Right ventricle myocardium inferior (tissue), 1 donor: ENCODE data around the gene HAUS7. TPM values are rescaled to one million over a fixed set of nuclear protein-coding genes. Genes with fewer than 3 reads are reported as not detected.
A peak's percentile ranks its signal among the peaks of the same experiment; 100 is the strongest.

Source experiments
- ATAC-seq: fragments of 200-7000 bp; cut with Tn5 transposase; one replicate; pipeline ENCODE4 v1.9.1; 2020; ENCODE audit warnings: mild to moderate bottlenecking, moderate library complexity
- DNase-seq: peaks from one replicate; pipeline ENCODE4 v3.0.0; 2021; ENCODE audit errors: missing footprints
- intact Hi-C: fragments of 100-400 bp; cut with DNase I; formaldehyde crosslinking; loops from one replicate; pipeline ENCODE4 v1.11.0; 2022
- total RNA-seq: library from RNA; stranded (reverse); fragmentation: NEBNext Ultra II Directional; extraction: Animal tissue kit (Norgen Biotek cat#: 25700); gene quantifications from one replicate; pipeline ENCODE4 v1.2.1, GENCODE V29; 2021
- donor health status: DM: no; HTN: yes; CAD: no; lungs with severe emphysema.

HAUS7 gene
- total RNA-seq, 1 donor from 2014 or later, result 18.5 TPM

GRCh38 chrX:153485396-153486080, 15.2 kb upstream of the HAUS7 start:
- no peak for DNase-seq
- ATAC-seq, result no peak
- intact Hi-C loops, result no loop called here

GRCh38 chrX:153482376-153483015, 12.1 kb upstream of the HAUS7 start:
- intact Hi-C loops, result no loop called here
- ATAC-seq (no peak), DNase-seq (no peak)

GRCh38 chrX:153481043-153481442, 10.7 kb upstream of the HAUS7 start:
- DNase-seq (no peak), ATAC-seq (no peak)
- intact Hi-C loops, result no loop called here

GRCh38 chrX:153478746-153479145, 8.4 kb upstream of the HAUS7 start:
- ATAC-seq, result no peak
- intact Hi-C loops, result no loop called here
- no peak for DNase-seq

GRCh38 chrX:153477901-153478300, 7.5 kb upstream of the HAUS7 start:
- intact Hi-C loops, result no loop called here
- DNase-seq, result no peak
- ATAC-seq, result peak; percentile 49

- intact Hi-C loops, result no loop called here
- no peak for DNase-seq
- ATAC-seq, result no peak
These were observed 7.0 kb upstream of the HAUS7 start for GRCh38 chrX:153477364-153477857.

- DNase-seq (no peak), ATAC-seq (peak; percentile 63)
- intact Hi-C loops, result no loop called here
These were observed 6.4 kb upstream of the HAUS7 start for GRCh38 chrX:153476666-153477363.

- intact Hi-C loops, result no loop called here
- no peak for DNase-seq
- ATAC-seq, result no peak
These were observed 5.4 kb upstream of the HAUS7 start for GRCh38 chrX:153475751-153476281.

GRCh38 chrX:153475271-153475670, 4.9 kb upstream of the HAUS7 start:
- ATAC-seq, result no peak
- intact Hi-C loops, result no loop called here

GRCh38 chrX:153474718-153475117, 4.3 kb upstream of the HAUS7 start:
- ATAC-seq, result no peak

More at GRCh38 chrX:153475271-153475670, 4.9 kb upstream of the HAUS7 start:
- DNase-seq, result no peak

GRCh38 chrX:153474266-153474665, 3.9 kb upstream of the HAUS7 start:
- ATAC-seq, result no peak
- intact Hi-C loops, result no loop called here
- no peak for DNase-seq

More at GRCh38 chrX:153474718-153475117, 4.3 kb upstream of the HAUS7 start:
- intact Hi-C loops, result no loop called here
- DNase-seq, result peak; percentile 87

GRCh38 chrX:153473126-153473525, 2.8 kb upstream of the HAUS7 start:
- DNase-seq, result no peak
- no peak for ATAC-seq
- intact Hi-C loops, result loop anchor here (2.0 kb wide), 1 partner anchor 32 kb away; no protein-coding TSS in a partner anchor

GRCh38 chrX:153471663-153472280, 1.4 kb upstream of the HAUS7 start:
- ATAC-seq (no peak), DNase-seq (no peak)
- intact Hi-C loops, result loop anchor here (1.0 to 2.0 kb wide), 2 partner anchors 24 to 33 kb away; no protein-coding TSS in a partner anchor

- DNase-seq, result peak; percentile 60
- peak; percentile 40 for ATAC-seq
- intact Hi-C loops, result no loop called here
These were observed 465 bp downstream of the HAUS7 start for GRCh38 chrX:153469811-153470410.

- intact Hi-C loops, result no loop called here
- ATAC-seq, result no peak
- no peak for DNase-seq
These were observed 2.3 kb downstream of the HAUS7 start for GRCh38 chrX:153468008-153468580.

- intact Hi-C loops, result no loop called here
- no peak for ATAC-seq
- DNase-seq, result no peak
These were observed 4.5 kb downstream of the HAUS7 start for GRCh38 chrX:153465691-153466380.

- DNase-seq, result no peak
- no peak for ATAC-seq
- intact Hi-C loops, result no loop called here
These were observed 6.3 kb downstream of the HAUS7 start for GRCh38 chrX:153464116-153464515.

- intact Hi-C loops, result loop anchor here (2.0 kb wide), 1 partner anchor 31 kb away; the partner anchor contains the start of gene BGN
- no peak for DNase-seq
- ATAC-seq, result no peak
These were observed 6.8 kb downstream of the HAUS7 start for GRCh38 chrX:153463556-153463955.
